CD4-positive, alpha-beta T cell treated with Interleukin-17A for 4 hours (primary cell): ENCODE results near the gene URGCP.

Experiments
- DNase-seq: peaks from one replicate; pipeline ENCODE4 v3.0.0-alpha.2; 2020; ENCODE audit warnings: mixed read lengths

The URGCP gene, protein sequence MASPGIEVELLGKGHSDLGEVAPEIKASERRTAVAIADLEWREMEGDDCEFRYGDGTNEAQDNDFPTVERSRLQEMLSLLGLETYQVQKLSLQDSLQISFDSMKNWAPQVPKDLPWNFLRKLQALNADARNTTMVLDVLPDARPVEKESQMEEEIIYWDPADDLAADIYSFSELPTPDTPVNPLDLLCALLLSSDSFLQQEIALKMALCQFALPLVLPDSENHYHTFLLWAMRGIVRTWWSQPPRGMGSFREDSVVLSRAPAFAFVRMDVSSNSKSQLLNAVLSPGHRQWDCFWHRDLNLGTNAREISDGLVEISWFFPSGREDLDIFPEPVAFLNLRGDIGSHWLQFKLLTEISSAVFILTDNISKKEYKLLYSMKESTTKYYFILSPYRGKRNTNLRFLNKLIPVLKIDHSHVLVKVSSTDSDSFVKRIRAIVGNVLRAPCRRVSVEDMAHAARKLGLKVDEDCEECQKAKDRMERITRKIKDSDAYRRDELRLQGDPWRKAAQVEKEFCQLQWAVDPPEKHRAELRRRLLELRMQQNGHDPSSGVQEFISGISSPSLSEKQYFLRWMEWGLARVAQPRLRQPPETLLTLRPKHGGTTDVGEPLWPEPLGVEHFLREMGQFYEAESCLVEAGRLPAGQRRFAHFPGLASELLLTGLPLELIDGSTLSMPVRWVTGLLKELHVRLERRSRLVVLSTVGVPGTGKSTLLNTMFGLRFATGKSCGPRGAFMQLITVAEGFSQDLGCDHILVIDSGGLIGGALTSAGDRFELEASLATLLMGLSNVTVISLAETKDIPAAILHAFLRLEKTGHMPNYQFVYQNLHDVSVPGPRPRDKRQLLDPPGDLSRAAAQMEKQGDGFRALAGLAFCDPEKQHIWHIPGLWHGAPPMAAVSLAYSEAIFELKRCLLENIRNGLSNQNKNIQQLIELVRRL

DNA sequence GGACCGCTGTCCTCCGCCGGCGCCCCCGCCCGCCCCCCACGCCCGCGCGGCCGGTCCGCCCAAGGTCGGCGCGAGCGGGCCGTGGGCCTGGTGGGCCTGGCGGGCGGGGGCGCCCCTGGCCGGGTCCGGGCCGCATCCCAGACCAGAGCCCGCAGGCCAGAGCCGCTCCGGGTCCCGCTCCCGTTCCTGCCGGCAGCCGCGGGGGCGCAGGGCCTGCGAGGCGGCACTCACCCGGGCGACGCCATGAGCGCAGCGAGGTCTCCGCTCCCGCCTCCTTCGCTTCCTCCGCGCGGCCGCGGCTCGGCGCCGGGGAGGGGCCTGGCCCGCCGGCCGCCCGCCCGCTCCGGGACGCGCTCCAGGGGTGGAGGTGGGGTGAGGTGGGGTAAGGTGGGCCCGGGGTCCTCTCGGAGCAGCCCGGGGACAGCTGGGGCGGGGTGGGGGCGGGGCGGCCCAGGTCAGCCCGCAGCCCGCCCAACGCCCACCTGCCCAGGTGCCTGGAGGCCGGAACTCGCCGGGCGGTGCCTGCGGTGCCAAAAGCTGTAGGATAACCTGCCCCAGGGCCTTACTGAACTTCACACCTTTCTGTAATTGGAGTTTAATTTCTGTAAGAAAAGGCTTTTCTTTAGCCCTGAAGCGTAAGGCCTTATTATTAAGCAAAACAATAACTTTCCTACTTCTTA lies at the start of gene URGCP:
Gene URGCP, minus strand, starts transcription at position 266 of the 680 bp plus-strand sequence. Its CDS starts 21 bp downstream, at position 245.
- DNase-seq = peak; percentile 69

DNA sequence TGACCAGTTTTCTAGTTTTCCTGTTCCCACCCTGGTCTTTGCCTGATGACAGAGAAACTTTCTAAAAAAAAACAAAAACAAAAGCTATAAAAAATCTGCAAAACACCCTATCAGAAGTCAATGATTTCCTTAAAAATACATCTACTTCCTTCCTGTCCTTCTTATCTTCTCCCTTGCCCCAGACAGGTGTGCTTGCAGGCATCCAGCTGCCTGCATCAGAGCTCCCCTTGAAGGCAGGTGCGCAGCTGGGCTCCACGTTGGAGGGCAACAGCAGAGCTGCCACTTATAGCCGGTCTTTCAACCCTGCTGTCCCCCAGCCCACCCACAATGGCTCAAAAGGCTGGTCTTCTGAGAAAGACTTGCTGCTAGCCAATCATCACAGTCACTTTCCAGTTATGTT lies 49.6 kb upstream of the URGCP start:
- peak; percentile 10 for DNase-seq

DNA sequence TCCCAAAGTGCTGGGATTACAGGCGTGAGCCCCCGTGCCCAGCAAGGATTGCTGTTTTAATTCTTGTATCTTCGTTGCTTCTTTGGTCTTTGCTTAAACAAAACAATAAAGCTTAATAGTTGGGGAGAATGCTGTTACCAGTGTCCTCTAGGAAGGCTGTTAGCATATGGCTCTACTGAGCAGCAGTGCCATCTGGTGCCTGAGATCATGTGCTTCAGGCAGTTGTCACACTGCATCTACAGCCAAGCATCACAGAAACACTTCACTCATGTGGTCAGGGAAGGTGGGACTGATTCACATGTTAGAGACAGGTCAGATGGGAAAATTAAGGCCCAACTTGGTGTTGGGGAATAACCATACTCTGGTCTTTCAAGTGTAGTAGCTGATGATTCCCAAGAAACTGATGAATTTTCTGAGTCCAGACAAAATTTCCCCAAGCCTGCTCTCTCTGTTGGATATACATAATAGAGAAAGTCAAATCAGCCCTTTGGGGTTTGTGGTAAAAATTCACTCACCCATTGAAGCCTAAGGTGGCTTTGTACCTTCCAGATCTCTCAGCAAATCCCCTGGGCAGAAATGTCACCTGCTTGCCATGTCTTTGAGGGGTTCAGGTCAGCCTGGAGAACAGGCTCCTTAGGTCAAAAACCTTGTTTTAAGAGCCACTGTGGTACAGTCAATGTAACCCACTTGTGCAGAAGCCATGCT lies 48.3 kb upstream of the URGCP start:
- peak; percentile 25 for DNase-seq

DNA sequence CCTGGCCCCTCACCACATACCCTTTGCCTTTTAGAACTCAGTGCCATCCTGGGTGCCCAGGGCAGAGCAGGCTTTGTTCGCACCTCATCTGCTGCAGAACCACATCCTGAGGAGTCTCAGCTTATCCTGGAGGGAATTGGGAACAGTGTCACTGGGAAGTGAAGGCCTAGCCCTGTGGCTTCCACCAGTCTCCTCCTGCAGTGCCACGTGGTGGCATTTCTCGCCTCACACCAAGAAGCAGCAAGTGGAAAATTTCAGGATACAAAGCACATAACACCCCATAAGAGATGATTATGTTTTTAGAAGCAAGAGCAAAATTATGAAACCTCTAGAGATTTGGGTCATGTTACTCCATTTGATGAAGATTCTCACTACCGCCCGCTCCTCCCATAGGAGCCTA lies 46.7 kb upstream of the URGCP start:
- DNase-seq = no peak

DNA sequence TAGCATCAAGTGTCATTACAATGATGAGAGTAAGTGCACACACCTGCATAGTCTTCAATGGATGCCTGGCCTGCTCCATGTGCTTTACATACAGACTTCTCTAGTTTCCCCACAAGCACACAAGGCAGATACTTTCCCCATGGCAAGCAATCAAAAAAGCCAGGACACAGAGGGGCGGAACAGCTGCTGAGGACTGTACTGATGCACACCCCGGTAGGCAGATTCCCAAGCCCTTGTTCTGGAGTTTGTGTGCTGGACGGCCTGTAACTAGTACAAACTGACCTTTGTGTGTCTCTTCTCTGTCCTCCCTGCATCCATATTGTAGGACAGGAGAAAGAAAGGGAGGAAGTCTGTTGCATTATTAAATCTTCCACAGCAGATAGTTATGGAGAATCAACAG lies 45.6 kb upstream of the URGCP start:
- DNase-seq = no peak

DNA sequence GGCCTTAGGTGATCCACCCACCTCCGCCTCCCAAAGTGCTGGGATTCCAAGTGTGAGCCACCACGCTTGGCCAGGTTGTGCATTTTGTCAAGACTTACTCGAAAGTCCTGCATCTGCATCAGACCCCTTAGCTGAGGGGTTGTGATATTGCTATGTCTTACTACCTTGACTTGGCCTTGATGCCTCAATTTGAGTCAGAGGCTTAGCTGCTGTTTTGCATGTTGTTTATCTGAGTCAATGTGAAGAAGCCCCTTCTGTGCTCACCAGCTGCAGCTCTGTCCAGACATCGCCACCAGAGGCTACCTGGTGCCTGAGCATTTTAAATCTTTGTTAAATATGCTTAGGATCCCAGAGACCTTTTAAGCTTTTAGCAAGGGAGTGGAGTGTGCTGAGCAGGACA lies 37.9 kb upstream of the URGCP start:
- DNase-seq = no peak

DNA sequence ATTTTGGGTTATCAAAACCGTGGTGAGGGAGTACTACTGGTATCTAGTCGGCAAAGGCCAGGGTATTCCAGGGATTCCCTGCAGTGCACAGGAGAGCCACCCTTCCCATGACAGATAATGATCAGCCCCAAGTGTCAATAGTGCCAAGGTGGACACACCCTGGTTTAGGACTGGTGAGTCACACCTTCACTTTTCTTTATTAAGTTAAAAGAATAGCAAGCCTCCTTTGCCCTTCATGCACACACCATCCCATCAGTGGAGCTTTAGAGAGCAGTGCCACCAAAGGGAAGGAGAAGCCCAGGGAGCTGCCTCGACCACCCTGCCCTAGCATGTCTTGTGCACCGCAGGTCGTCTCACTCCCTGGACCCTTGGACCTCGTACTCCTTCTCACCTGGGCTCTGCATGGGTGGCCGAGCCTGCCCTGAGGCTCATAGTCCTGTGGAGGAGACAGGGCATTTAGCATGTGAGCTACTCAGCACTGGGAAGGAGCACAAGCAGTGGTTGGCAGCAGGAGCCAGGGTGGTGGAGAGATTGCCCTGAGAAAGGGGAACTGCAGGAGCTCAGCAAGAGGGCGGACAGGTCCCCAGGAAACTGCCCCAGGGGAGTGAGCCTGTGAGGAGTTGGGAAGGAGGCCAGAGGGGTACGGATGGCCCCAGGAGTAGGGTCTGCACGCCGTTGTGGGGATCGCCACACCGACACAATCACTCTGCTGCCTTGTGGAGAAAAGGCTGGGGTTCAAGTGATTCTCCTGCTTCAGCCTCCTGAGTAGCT lies 37.2 kb upstream of the URGCP start:
- DNase-seq = no peak

DNA sequence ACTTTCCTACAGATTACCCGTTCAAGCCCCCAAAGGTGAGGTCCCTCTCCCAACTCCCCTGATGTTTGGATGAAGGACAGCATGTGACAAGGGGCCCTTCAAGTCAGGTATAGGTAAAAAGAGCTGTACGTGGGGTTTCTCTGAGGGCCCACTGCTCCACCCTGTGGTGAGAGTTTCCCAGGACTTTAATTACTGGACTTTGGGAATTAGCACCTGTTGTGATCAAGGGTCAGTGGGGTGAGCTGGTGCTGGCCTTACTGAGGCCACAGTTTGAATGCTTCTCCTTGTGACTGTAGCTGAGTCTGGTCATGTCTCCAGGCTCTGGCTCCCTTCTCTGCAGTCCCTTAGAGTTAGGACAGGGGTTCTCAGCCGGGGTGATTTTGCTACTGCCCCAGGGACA lies 36.6 kb upstream of the URGCP start:
- no peak for DNase-seq

DNA sequence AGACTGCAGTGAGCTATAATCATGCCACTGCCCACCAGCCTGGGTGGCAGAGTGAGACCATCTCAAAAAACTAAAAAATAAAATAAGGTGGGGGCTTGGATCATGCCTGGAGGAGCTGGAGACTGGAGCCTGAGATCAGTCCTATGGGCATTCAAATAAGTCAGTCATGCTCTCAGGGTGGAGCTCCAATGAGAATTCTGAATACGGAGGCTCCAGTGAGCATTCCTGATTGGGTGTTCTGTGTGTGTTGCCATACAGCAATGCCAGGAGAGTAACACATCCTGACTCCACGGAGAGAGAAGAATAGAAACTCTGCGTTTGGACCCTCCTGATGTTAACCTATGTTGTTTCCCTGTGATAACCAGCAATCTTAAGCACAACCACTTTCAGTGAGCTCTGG lies 35.9 kb upstream of the URGCP start:
- no peak for DNase-seq

DNA sequence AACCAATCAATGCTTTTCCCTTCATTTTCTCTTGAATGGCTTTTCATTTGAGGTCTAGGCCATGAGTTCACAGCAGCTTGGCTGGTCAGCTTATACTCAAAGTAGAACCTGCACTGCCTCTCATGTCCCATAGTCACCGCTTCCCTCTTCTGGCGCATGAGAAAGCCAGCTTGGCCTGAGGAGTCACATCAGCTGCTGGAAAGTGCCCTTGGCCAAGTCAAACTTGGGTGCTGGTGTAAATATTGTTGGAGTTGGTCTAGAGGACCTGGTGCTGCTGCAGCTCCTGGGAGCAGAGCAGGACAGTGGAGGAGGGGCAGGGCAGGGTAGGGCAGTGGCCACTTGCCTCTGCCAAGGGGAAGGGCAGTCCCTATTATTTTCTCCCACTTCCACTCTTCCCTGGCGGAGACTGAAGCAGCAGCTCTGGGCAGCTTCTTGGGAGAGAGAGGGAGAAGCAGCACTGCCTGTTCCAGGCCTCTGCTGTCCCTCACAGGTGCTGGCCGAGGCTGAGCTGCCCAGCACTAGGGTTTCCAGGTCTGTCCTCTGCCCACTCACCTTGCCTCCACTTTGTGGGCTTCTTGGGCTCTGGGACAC lies 32.6 kb upstream of the URGCP start:
- no peak for DNase-seq

DNA sequence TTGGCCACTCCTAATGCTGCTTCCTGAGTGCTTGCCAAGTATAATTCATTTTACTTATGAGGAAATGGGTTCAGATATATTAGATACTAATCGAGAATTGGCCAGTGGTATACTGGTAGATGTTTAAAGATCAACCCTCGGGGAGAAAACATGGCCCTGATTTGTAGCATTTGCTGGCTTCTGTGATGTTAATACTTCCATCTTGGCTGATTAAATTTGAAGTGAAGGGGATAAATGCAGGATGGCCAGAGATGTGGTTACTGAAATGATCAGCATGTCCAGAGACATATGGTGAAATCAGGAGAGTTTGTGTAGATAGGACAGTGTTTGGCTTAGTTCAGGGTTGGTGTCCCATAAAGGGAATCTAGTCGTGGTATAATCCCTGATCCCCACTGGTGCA lies 31.0 kb upstream of the URGCP start:
- no peak for DNase-seq

DNA sequence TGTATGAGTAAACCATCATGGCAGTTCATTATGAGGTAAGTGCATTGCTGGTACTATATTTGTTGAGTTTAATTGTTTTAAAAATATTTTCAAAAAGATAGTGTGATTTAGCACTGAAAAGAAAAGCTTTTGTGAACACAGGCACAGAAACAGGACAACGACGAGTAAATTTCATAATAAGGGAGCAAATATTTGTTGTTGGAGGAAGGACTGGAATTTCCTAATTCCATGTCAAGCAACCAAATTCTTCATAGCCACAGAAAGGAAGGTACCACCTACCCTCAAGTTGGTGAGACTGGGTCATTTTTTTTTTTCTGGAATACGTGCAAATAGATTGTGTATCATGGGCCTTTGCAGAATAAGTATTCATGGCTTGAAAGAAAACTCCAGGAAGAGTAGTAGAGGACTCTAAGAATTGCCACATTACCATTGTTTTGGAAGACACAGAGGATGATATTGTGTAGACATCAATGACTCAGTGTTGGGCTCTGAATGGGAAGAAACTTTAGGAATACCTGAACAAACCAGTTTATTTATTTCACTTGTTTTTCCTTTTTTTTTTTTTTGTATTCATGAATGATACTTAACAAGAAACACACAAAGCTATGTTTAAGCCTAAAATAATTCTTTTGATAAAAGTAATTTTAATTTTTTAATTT lies 27.6 kb upstream of the URGCP start:
- DNase-seq = no peak

DNA sequence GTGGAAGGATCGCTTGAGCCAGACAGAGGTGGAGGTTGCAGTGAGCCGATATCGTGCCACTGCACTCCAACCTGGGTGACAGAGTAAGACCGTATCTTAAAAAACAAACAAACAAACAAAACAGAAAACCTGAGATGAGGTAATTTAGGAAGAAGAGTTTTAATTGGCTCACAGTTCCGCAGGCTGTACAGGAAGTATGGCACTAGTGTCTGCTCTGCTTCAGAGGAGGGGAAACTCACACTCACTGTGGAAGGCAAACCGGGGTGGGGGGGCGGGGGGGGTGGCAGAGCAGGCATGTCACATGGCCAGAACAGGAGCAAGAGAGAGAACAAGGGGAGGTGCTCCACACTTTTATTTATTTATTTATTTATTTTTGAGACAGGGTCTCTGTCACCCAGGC lies 24.9 kb upstream of the URGCP start:
- DNase-seq = peak; percentile 41

DNA sequence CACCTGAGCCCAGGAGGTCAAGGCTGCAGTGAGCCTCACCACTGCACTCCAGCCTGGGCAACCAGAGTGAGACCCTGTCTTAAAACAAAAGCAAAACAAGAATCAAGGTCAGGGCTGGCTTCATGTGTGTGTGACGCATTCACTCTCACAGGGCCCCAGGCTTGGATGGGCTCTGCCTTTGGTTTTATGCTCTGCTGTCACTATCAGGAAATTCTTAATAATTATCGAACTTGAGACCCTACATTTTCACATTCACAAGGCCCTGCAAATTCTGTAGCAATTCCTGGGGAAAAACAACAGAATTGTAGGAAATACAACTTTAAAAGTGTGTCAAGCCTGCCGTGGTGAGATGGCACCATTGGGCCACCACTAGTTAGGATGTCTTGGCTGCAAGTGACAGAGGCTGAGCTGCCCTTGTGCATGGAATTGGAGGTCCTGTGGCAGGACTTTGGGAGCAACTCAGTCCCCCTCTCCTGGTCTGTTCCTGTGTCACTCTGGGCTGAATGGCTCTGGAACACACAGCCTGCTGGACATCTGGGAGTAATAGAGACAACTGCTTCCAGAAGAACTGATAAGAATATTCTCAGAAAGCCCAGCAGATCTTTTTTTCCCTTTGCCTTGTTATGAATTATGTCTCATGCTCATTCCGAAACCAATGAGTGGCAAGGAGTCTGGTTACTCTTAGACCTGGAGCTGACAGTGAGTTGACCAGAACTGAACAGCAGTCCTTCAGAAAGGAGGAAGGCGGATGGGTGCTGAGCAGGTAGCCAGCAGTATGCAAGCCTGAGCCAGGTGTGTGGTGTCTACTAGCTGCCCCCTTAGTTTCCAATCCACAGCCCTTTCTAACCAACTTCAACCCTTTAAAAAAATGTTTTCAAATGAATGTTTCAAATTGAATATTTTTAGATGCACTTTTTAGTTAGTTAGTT lies 23.4 kb upstream of the URGCP start:
- DNase-seq = no peak

DNA sequence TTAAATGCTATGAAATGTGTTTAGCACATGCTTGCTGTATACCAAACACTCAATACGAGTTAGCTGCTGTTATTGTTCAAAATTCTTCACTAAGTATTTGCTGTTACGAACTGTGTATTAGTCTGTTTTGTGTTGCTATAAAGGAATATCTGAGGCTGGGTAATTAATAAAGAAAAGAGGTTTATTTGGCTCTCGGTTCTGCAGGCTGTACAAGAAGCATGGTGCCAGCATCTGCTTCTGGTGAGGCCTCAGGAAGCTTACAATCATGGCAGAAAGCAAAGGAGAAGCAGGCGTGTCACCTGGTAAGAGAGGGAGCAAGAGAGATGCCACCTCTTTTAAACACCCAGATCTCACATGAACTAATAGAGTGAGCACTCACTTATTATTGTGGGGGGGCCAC lies 21.4 kb upstream of the URGCP start:
- no peak for DNase-seq

DNA sequence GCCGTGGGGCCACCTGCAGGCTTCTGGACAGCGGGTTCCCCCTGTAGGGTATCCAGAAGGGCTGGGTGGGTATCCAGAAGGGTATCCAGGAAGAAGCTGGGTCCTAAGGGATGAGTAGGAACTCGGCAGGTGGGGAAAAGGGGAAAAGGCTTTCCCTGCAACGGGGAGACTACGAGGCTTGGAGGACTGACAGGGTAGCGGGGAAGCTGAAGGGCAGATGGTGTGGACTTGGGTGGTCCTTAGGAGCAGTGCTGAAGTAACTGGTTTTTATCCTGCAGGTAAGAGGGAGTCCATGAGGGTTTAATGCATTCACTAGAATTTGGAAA lies 20.4 kb upstream of the URGCP start:
- no peak for DNase-seq

DNA sequence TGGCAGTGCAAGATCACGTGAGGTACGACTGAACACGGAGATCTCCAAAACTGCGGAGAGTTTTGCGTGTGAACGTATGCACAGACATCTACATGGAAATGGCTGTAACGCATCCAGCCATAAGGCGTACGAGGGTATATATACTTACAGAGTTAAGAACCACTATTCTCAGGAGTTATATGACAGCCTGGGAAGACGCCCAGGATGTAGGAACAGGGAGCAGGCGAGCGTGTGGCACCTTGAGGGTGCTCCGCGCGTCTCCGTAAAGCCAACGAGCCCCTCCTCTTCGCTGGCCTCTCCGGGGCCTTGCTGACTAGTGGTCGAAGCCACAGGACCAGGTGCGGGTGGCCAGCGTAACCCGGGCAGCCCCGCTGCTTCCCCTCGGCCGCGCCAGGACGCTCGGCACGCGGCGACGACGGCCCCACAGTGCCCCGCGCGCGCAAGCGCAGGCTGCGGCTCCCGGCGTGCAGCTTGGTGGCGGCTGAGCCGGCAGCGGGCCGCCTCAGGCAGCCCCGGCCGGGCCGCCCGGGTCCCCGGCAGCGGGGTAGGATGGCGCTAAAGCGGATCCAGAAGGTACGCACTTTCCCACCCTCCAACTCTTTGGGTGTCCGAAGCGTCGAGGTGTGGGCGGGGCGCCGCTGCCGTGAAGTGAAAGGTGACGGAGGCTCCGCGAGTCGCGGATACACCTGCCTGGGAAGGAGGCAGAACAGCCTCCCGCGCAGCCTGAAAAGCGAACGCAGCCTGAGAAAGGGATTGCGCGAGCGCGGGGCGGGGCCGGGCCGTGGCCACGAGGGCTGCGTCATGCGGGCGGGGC lies 19.8 kb upstream of the URGCP start, which contains the start of gene UBE2D4:
Gene UBE2D4, plus strand, starts transcription at position 453 of the 814 bp plus-strand sequence. Its CDS starts 97 bp downstream, at position 550.
- peak; percentile 92 for DNase-seq

DNA sequence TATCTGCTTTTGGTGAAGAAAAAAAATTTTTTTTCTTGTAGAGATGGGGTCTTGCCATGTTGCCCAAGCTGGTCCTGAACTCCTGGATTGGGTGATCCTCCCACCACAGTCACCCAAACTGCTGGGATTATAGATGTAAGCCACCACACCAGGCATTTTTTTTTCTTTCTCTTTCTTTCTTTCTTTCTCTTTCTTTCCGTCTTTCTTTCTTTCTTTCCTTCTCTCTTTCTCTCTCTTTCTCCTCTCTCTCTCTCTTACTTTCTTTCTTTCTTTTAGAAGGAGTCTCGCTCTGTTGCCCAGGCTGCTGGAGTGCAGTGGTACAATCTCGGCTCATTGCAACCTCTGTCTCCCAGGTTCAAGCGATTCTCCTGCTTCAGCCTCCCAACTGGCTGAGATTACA lies 16.3 kb upstream of the URGCP start:
- no peak for DNase-seq

DNA sequence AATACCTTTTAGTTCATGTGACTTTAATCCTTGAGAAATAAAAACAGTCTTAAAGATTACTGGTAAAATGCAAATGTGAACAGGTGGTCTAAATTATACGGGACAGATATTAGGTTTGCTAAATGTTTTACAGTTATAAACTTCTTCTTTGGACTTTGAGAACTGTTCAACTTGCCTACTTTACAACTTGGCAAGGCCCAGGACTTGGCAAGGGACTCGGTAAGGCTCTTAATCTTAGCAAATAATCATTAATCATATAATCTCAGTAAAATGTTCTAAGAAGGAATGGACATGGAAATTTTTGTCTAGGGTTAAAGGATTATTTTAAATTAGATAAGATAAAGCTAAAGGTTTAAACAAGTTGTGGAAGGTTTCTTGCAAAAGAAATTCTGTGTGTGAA lies 15.0 kb upstream of the URGCP start:
- DNase-seq = no peak
